Measurements from ENCODE around the gene NUDCD3.

- TF ChIP-seq FOXP2 (optimal IDR thresholded peaks at IDR 0.05; ENCODE audit: control extremely low read depth, extremely low read length, insufficient read depth) = no peak
- TF ChIP-seq EZH2 (IDR thresholded peaks at IDR 0.05) = no peak
Observed at GRCh38 chr7:44538093-44538797, 47.8 kb upstream of the NUDCD3 start.
